GM15510 (cell line): ENCODE measurements around the gene RANGAP1.

Experiments used
- POLR2A ChIP-seq: IDR thresholded peaks from 3 replicates; pipeline ENCODE4 v1.6.1; 2011; ENCODE audit warnings: borderline replicate concordance; ENCODE audit not compliant: insufficient read length; ENCODE audit errors: extremely low read depth

The RANGAP1 gene

GRCh38 chr22:41305646-41306045 is 19.7 kb upstream of the RANGAP1 start:
- TF ChIP-seq POLR2A: no peak

- TF ChIP-seq POLR2A: no peak
Observed at GRCh38 chr22:41302811-41303210, 16.8 kb upstream of the RANGAP1 start.

GRCh38 chr22:41302021-41302767 is 16.2 kb upstream of the RANGAP1 start:
- TF ChIP-seq POLR2A: no peak

- peak; percentile 88 for TF ChIP-seq POLR2A
Observed at GRCh38 chr22:41301085-41302020, 15.4 kb upstream of the RANGAP1 start, which contains the start of gene ZC3H7B. TSS of gene ZC3H7B (plus strand) at chr22:41301525. CDS start at chr22:41320661, 19,136 bp downstream.

- TF ChIP-seq POLR2A: no peak
Observed at GRCh38 chr22:41300661-41301060, 14.7 kb upstream of the RANGAP1 start.

GRCh38 chr22:41296826-41297667 is 11.1 kb upstream of the RANGAP1 start:
- no peak for TF ChIP-seq POLR2A

- no peak for TF ChIP-seq POLR2A
Observed at GRCh38 chr22:41290262-41291221, 4.6 kb upstream of the RANGAP1 start.

GRCh38 chr22:41289671-41290070 is 3.7 kb upstream of the RANGAP1 start:
- TF ChIP-seq POLR2A: no peak

GRCh38 chr22:41288245-41288946 is 2.4 kb upstream of the RANGAP1 start:
- no peak for TF ChIP-seq POLR2A

- TF ChIP-seq POLR2A: no peak
Observed at GRCh38 chr22:41286639-41287091, 678 bp upstream of the RANGAP1 start.

GRCh38 chr22:41285441-41285819 is 557 bp downstream of the RANGAP1 start:
- TF ChIP-seq POLR2A: no peak

- TF ChIP-seq POLR2A: no peak
Observed at GRCh38 chr22:41284465-41284864, 1.5 kb downstream of the RANGAP1 start.

- TF ChIP-seq POLR2A: no peak
Observed at GRCh38 chr22:41280854-41281253, 5.1 kb downstream of the RANGAP1 start.
